Activated CD4-positive, alpha-beta memory T cell treated with anti-CD3 and anti-CD28 coated beads, Interleukin-2, amount 10 ng/mL, durations not matched to agents 7 days and 5 days (primary cell): ENCODE measurements around the gene TSPYL1. TPM values are rescaled to one million over a fixed set of nuclear protein-coding genes. Genes with fewer than 3 reads are reported as not detected.

ENCODE experiments used
- total RNA-seq, 2 experiments: library from RNA; stranded (reverse); gene quantifications; one replicate each; pipeline ENCODE4 v1.2.3, GENCODE V29; 2021

TSPYL1 gene
- total RNA-seq, 2 experiments from 2014 or later, result 47.6 to 48.4 TPM

Other genes with a start within 250 kb of the TSPYL1 start
- gene FRK, start 219.0 kb downstream of the TSPYL1 start, total RNA-seq, result under 1 TPM in 1 of 2 experiments, not detected in 1; 0.03 TPM
- 10 to 100 TPM; 48.3 to 49.4 TPM for gene NT5DC1, start 179.1 kb downstream of the TSPYL1 start, total RNA-seq
- gene COL10A1, start 153.8 kb downstream of the TSPYL1 start, total RNA-seq, result not detected
- gene TSPYL4, start 25.9 kb downstream of the TSPYL1 start, total RNA-seq, result 10 to 100 TPM; 16.9 TPM
- 1 to 10 TPM; 5.1 to 7.5 TPM for gene DSE, start 91.0 kb upstream of the TSPYL1 start, total RNA-seq
- 10 to 100 TPM; 11.2 to 13.1 TPM for gene CALHM6, start 181.4 kb upstream of the TSPYL1 start, total RNA-seq
- not detected for gene CALHM5, start 231.7 kb upstream of the TSPYL1 start, total RNA-seq